Right renal cortex interstitium (tissue), 3 donors: ENCODE measurements around the gene FOXO1. TPM values are rescaled to one million over a fixed set of nuclear protein-coding genes. Genes with fewer than 3 reads are reported as not detected.

Experiments used
- DNase-seq, 3 donors: peaks; one replicate each; pipeline ENCODE4 v3.0.0-alpha.2; 2013; ENCODE audit warnings: low read depth in 3 of 3, low spot score in 2 of 3
- polyA plus RNA-seq, 3 donors: library from polyadenylated mRNA; unstranded; fragments of 120-200 nt; gene quantifications; one replicate each; pipeline ENCODE4 v1.2.1, GENCODE V29; 2013; ENCODE audit not compliant: insufficient read length in 3 of 3

Gene FOXO1
- polyA plus RNA-seq, 3 donors: 15.1 to 16.7 (median 15.4) TPM

DNA sequence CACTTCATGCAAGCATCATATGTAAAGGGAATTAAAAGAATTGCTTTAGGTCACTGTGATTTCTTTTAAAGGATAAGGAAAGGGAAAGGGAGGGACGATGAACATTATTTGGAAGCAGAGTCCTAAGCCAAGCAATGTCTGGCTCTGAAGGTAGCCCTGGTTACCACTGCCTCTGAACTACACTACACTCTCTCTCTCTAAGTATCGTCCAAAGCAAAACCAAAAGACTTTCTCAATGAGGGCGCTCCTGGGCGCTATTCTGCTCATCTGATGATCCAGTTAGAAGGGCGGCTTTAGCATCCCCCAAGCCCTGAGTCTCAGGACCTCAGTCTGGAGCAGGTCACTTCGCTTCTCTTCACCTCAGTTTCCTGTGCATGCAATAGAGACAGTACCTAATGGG, 26.2 kb downstream of the FOXO1 start:
- DNase-seq: no peak

DNA sequence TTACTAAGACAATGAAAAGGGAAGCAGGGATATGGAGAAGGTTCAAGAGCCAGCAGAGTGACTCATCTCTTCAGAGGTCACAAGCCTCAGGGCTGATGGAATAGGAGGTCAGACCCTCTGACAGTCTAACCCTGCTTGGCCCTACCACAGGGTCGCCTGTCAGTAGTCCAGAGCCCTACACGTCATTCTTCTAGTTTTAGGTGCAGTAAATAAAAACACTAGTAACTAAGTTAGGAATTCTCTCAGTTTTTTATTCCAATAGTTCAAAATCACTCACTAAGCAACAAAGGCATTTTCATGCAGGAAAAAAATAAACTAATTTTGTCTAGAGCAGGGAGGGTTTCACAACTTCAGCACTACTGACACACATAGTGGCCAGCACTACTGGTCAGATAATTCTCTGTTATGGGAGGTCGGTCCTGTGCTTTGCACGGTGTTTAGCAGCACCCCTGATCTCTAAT, 27.2 kb downstream of the FOXO1 start:
- DNase-seq: no peak

GRCh38 chr13:40637643-40638042, 28.8 kb downstream of the FOXO1 start:
- DNase-seq: no peak

GRCh38 chr13:40635315-40635995, 31.0 kb downstream of the FOXO1 start:
- no peak for DNase-seq

DNA sequence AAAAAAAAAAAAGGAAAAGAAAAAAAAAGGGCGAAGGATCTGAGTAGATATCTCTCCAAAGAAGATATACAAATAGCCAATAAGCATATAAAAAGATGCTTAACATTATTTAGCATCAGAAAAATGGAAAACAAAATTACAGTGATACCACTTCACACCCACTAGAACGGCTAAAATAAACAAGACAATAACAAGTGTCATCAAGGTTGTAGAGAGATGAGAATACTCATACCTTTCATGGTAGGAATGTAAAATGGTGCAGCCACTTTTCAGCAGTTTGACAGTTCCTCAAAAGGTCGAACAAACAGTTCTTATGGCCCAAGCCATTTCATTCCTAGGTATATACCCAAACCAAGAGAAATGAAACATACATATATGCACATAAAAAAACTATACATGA, 33.5 kb downstream of the FOXO1 start:
- DNase-seq: no peak

DNA sequence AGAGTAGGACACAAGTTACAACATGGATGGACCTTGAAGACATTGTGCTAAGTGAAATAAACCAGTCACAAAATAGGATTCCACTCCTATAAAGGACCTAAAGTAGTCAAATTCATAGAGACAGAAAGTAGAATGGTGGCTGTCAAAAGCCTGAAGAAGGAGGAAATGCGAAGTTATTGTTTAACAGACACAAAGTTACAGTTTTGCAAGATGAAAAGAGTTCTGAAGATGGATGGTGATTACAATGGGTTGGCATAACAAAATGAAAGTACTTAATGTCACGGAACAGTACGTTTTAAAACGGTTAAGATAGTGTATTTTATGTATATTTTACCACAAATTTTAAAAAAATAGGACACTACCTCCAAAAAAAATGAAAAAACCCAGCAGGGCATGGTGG, 34.8 kb downstream of the FOXO1 start:
- no peak for DNase-seq

- DNase-seq: no peak
These were observed 36.6 kb downstream of the FOXO1 start for GRCh38 chr13:40629678-40630384.

DNA sequence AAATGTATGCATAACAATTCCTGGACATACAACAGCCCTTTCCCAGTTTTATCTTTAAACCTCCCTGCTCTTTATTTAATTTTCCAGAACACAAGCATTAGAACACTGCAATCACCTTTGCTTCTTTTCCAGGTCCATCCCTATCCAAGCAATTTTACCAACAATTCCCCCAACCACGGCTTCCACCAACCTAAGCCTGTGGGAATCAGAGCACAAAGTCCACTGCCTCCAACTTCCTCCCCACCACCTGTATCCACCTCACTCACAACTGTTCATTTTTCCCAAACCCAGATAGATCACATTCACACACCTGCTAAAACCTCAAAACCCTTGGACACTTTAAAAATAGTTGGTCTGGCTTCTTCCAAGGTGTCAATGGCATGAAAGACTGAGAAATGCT, 39.5 kb downstream of the FOXO1 start:
- DNase-seq: no peak

DNA sequence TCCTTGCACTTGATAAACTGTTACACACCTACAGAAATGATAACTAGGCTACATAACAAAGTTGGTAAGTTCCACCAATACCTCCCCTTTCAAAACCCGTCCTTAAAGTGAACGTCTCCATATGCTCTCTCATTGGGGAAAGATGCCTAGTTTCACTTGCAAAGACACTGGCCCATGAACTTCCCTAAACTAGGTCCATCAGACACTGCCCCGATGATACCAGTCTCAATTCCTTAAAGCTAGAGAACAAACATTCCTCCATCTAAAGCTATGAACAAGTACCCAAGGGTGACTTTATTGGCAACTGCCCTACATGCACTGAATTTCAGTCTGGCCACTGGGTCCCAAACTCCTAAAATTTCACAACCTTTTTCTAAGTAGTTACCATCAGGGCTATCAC, 39.9 kb downstream of the FOXO1 start:
- no peak for DNase-seq

GRCh38 chr13:40624986-40625385, 41.5 kb downstream of the FOXO1 start:
- DNase-seq: no peak

DNA sequence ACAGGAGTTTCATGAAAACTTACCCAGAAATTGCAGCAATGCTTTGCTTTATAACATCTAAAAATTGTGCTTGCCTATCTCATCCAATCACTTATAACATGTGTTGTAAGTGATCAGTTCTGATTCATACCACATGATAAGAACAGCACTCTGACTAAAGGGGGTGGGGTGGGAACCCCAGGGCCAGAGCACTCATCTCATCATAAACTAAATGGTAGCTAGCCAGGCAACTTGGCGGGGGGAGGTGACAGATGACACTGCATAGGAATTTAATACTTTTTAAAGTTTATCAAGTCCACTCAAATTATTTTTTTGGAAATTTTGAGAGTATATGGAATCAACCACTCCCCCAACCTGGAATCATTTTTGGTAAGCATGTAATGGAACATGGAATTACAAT, 42.1 kb downstream of the FOXO1 start:
- no peak for DNase-seq

DNA sequence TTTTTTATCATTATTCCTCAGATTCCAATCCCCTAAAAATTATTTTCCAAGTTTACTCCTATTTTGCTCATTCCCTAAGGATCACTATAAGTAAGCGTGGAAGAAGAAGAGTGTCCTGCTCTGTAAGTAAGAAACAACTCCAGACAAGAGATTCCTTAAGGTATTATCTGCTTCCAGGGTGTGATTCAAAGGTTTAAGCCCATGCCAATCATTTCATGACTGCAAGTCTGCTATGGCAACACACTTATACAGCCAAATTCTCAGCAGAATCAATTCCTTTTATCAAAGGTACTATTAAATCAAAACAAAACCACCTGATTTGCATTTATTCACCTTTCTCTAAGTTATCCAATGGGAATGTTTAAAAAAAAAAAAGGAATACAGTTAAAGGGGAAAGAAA, 43.7 kb downstream of the FOXO1 start:
- DNase-seq: no peak

- no peak for DNase-seq
These were observed 44.2 kb downstream of the FOXO1 start for GRCh38 chr13:40622246-40622645.

GRCh38 chr13:40619479-40619814, 47.0 kb downstream of the FOXO1 start:
- DNase-seq: no peak

DNA sequence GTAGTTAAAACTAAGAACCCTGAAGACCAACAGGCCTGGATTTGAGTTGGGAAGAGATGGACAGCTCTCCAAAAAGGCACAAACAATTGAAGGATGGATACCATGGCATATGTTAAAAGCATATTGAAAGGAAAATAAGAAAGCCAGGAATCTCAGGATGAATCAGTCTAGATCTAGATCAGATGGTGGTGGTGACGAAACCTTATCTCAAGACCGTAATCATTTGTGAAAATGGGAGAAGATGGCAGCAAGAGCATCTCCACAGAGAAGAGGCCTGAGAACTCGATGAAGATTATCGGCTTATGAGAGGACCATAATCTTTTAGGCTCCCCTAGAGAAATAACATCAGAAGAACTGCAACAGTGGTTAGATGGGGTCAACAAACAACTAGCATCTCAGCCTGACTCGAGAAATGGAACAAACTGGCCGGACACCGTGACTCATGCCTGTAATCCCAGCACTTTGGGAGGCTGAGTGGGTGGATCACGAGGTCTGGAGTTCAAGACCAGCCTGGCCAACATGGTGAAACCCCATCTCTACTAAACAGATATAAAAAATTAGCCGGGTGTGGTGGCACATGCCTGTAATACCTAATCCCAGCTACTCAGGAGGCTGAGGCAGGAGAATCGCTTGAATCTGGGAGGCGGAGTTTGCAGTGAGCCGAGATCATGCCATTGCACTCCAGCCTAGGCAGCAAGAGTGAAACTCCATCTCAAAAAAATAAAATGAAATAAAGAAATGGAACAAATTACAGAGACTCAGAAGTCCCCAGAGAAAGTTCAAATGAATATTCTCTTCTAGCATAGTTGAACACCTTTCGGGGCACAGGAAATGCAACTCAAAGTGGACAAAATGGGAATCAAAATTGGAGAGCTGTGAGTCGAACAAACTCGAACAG, 47.6 kb downstream of the FOXO1 start:
- no peak for DNase-seq

GRCh38 chr13:40617801-40618356, 48.6 kb downstream of the FOXO1 start:
- DNase-seq: no peak

DNA sequence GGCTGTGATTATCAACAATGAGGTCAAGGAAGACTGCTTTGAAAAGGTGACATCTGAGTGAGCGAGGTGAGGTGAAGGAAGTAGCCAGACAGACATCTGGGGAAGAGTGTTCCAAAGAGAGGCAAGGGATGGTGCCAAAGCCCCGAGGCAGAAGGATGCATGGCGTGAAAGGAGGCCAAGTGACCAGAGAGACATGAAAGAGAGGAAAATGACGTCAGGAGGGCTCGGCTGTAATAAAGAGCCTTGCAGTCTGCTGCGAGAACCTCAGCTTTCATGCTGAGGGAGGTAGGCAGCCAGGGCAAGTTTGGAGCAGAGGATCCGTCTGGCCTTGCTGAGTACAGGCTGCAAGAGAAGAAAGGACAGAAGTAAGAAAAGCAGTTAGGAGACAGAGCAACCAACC, 50.8 kb downstream of the FOXO1 start:
- DNase-seq: no peak

DNA sequence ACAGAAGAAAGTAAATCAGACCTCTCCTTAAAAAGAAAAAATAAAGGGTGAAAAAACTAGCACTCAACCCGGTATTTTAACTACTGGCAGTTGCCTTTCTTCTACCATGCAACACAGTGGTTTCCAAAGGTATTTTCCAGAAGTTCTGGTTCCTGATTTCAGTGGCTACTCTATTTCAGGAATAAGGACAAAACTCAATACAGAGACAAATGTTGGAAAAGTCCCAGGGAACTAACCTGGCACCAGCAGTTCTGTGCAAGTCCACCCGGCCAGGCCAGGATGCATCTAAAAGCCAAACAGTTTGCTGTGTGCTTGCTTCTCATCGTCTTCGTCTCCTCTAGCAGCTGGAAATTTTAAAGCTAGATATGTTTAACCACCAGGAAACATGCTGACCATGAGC, 52.5 kb downstream of the FOXO1 start:
- DNase-seq: no peak

DNA sequence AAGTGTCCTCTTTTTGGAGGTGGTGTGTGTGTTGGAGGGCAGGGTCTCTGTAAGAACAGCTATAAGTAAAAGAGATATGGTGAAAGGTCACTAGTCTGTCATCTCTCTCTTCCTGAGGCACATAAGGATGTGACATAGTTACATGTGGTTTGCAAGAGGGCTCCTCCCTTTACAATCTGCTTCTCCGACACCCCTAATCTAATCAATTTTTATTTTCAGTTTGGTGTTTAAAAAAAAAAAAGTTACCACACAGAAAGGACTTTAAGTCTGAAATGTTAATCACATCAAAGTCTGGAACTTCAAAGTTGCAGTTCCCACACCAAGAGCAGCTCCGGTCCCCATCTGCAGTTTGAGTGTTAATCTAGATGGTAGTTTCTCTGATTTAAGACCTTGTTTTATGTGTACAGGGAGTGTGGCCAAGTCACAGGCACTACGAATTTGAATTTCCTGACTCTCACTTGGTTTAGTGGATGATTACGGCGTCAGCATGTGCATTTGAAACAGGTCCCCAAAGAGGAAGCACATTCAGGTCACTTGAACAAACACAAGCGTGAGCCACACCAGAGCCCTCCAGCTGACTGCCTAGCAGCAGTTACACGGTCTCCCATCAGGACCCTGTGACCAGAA, 53.1 kb downstream of the FOXO1 start:
- peak in 2 of 3 donors; percentile 18 to 23 for DNase-seq

DNA sequence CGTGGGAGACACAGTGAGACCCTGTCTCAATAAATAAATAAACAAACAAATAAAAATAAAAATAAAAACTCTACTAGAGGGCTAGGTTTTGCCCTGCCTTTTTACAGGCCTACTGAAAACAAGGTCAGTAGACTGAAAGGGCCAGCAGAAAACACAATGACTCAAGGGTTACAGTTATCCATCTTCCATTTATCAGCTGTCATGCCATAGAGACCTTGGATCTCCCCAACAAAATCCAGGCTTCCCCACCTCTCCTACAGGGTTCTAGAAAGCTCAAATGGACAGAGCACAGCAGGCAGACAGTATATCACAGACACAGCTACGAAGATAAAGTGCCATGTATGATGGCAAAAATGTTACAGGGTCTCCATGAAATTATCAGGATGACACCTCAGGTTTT, 54.4 kb downstream of the FOXO1 start:
- DNase-seq: no peak

DNA sequence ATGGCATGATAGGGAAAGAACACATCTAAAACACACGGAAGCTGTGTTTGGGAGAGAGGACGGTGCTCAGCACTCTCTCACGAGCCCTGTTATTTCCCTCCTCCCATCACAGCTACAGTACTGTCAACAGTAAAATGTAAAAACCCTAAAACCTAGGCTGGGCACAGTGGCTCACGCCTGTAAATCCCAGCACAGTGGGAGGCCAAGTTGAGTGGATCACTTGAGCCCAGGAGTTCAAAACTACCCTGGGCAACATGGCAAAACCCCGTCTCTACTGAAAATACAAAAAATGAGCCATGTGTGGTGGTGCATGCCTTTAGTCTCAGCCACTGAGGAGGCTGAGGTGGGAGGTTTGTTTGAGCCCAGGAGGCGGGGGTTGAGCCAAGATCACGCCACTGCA, 54.8 kb downstream of the FOXO1 start:
- DNase-seq: no peak
